HepG2 (cell line): ENCODE data around the gene PIK3C3. TPM values are rescaled to one million over a fixed set of nuclear protein-coding genes. Genes with fewer than 3 reads are reported as not detected.

ENCODE experiments used
- ATAC-seq: fragments of 200-7000 bp; cut with Tn5 transposase; 3 replicates; pipeline ENCODE4 v1.9.1; 2020; ENCODE audit warnings: mild to moderate bottlenecking, moderate library complexity
- BruUV-seq: library from RNA; stranded (reverse); fragments of 400-500 nt; replicated peaks from 2 replicates; lab custom pipeline; 2021; lab: Mats Ljungman, UMichigan
- CTCF ChIA-PET: fragments of 300-600 bp; formaldehyde crosslinking; extraction: SDS; loops from one replicate; lab custom pipeline; 2021; ENCODE audit warnings: low total read pairs, inconsistent platforms, low intra/inter-chr PET ratio; lab: Yijun Ruan, JAX
- POLR2A ChIA-PET: fragments of 350-600 bp; sonication (Branson Sonifier 250); formaldehyde crosslinking; loops from one replicate; lab custom pipeline; 2020; ENCODE audit warnings: antibody characterized with exemption, inconsistent platforms; lab: Yijun Ruan, JAX
- DNase-seq: peaks from one replicate; pipeline ENCODE4 v3.0.0-alpha.2; 2015; ENCODE audit warnings: low spot score
- FAIRE-seq: peaks from 3 replicates; lab custom pipeline; 2011; peaks lifted over from hg19 to GRCh38; lab: Jason Lieb, UNC
- H2AFZ ChIP-seq: one replicate; pipeline ENCODE4 v1.6.1; 2011; ENCODE audit warnings: low read length, inconsistent platforms
- H3K27ac ChIP-seq: fragments of 300-600 bp; 3 replicates; pipeline ENCODE4 v1.8.0; 2011; ENCODE audit warnings: mixed run types, mild to moderate bottlenecking, mixed read lengths, low read length, inconsistent platforms; ENCODE audit not compliant: insufficient read depth; ENCODE audit errors: extremely low read length
- H3K27me3 ChIP-seq, 2 experiments: fragments of 200-600 bp in 1 of 2; 2 replicates in 1 of 2; 3 replicates in 1 of 2; pipeline versions ENCODE4 v1.6.0 to v1.8.0; 2011; ENCODE audit warnings: low read length in 2 of 2, mild to moderate bottlenecking in 2 of 2, moderate library complexity in 2 of 2, inconsistent platforms in 1 of 2; ENCODE audit not compliant: insufficient read depth in 2 of 2, control insufficient read depth in 1 of 2
- H3K36me3 ChIP-seq, 2 experiments: fragments of 200-600 bp in 1 of 2; replicated peaks in 1 of 2; 2 replicates in 1 of 2; 3 replicates in 1 of 2; pipeline versions ENCODE4 v1.5.1 to v1.8.0; 2011; ENCODE audit warnings: low read length in 2 of 2, inconsistent platforms in 1 of 2; ENCODE audit not compliant: insufficient read depth in 2 of 2, control insufficient read depth in 1 of 2
- H3K4me1 ChIP-seq: 2 replicates; pipeline ENCODE4 v1.5.1; 2012; ENCODE audit warnings: low read length, inconsistent platforms; ENCODE audit not compliant: insufficient read depth
- H3K4me2 ChIP-seq: 2 replicates; pipeline ENCODE4 v1.6.0; 2011; ENCODE audit warnings: low read depth, low read length, inconsistent platforms
- H3K4me3 ChIP-seq, 3 experiments: fragments of 200-600 bp in 1 of 3; sonication (generic), shearing (Covaris generic) in 1 of 3; replicated peaks in 1 of 3; 2 replicates each; pipeline ENCODE4 v1.5.1; 2011 to 2016; ENCODE audit warnings: low read length in 3 of 3, inconsistent platforms in 2 of 3, low read depth in 2 of 3, mild to moderate bottlenecking in 2 of 3, control low read depth in 1 of 3, mixed read lengths in 1 of 3; ENCODE audit not compliant: insufficient read depth in 1 of 3
- H3K79me2 ChIP-seq: one replicate; pipeline ENCODE4 v1.6.1; 2011; ENCODE audit warnings: low read length, inconsistent platforms; ENCODE audit not compliant: insufficient read depth
- H3K9ac ChIP-seq: 2 replicates; pipeline ENCODE4 v1.6.0; 2011; ENCODE audit warnings: mild to moderate bottlenecking, low read depth, low read length, inconsistent platforms; ENCODE audit not compliant: insufficient read depth
- H3K9me3 ChIP-seq: 2 replicates; pipeline ENCODE4 v1.5.1; 2012; ENCODE audit warnings: mild to moderate bottlenecking, low read length
- H4K20me1 ChIP-seq: 2 replicates; pipeline ENCODE4 v1.6.0; 2011; ENCODE audit warnings: inconsistent platforms, mild to moderate bottlenecking, low read length, moderate library complexity; ENCODE audit not compliant: insufficient read depth
- ATF1 ChIP-seq: IDR thresholded peaks from 2 replicates; pipeline ENCODE4 v1.6.1; 2016; ENCODE audit warnings: mild to moderate bottlenecking, control low read depth
- DNMT1 ChIP-seq: sonication (generic); formaldehyde crosslinking; IDR thresholded peaks from 2 replicates; pipeline ENCODE4 v1.5.1; 2020; ENCODE audit warnings: mild to moderate bottlenecking, missing genetic modification reagents
- HHEX ChIP-seq: IDR thresholded peaks from 2 replicates; pipeline ENCODE4 v1.6.1; 2016; ENCODE audit warnings: control low read depth
- HOXA9 ChIP-seq: sonication (generic); formaldehyde crosslinking; IDR thresholded peaks from 2 replicates; pipeline ENCODE4 v1.8.1; 2022; ENCODE audit warnings: missing genetic modification reagents, mild to moderate bottlenecking, moderate library complexity, borderline replicate concordance
- JDP2 ChIP-seq: sonication (generic); formaldehyde crosslinking; IDR thresholded peaks from 2 replicates; pipeline ENCODE4 v1.8.1; 2022; ENCODE audit warnings: missing genetic modification reagents, borderline replicate concordance
- NPAS2 ChIP-seq: sonication (generic); formaldehyde crosslinking; IDR thresholded peaks from 2 replicates; pipeline ENCODE4 v1.8.0; 2022; ENCODE audit warnings: mild to moderate bottlenecking, missing genetic modification reagents, borderline replicate concordance
- NR3C1 ChIP-seq: sonication (generic); formaldehyde crosslinking; IDR thresholded peaks from 2 replicates; pipeline ENCODE4 v1.4.0; 2020; ENCODE audit warnings: missing genetic modification reagents
- POLR2AphosphoS5 ChIP-seq: IDR thresholded peaks from 2 replicates; pipeline ENCODE4 v1.6.1; 2012; ENCODE audit warnings: low read depth, low read length
- PTBP1 ChIP-seq: fragments of 200-400 bp; formaldehyde crosslinking; IDR thresholded peaks from 2 replicates; pipeline ENCODE4 v1.6.1; 2018; ENCODE audit warnings: low read length, low read depth; ENCODE audit not compliant: poor library complexity, severe bottlenecking
- SCMH1 ChIP-seq: sonication (generic); formaldehyde crosslinking; IDR thresholded peaks from 2 replicates; pipeline ENCODE4 v1.9.0; 2021; ENCODE audit warnings: missing genetic modification reagents, mild to moderate bottlenecking, borderline replicate concordance
- SOX6 ChIP-seq, 2 experiments: fragments of 450-650 bp in 1 of 2; sonication (generic) in 1 of 2; formaldehyde crosslinking in 1 of 2; IDR thresholded peaks; 2 replicates each; pipeline versions ENCODE4 v1.4.0 to v1.6.1; 2017 to 2020; ENCODE audit warnings: antibody characterized with exemption in 1 of 2, mild to moderate bottlenecking in 1 of 2, missing genetic modification reagents in 1 of 2
- SRSF1 ChIP-seq: fragments of 200-400 bp; formaldehyde crosslinking; optimal IDR thresholded peaks from 2 replicates; pipeline ENCODE3; 2017; ENCODE audit warnings: mild to moderate bottlenecking, low read depth, low read length, moderate library complexity
- ZBTB1 ChIP-seq: sonication (generic); formaldehyde crosslinking; IDR thresholded peaks from 2 replicates; pipeline ENCODE4 v1.4.0; 2020; ENCODE audit warnings: missing genetic modification reagents, borderline replicate concordance
- ZBTB38 ChIP-seq: sonication (generic); formaldehyde crosslinking; IDR thresholded peaks from 2 replicates; pipeline ENCODE4 v1.5.1; 2020; ENCODE audit warnings: mild to moderate bottlenecking, missing genetic modification reagents
- ZFP62 ChIP-seq: sonication (generic); formaldehyde crosslinking; IDR thresholded peaks from 2 replicates; pipeline ENCODE4 v1.4.0; 2020; ENCODE audit warnings: missing genetic modification reagents
- ZFYVE20 ChIP-seq: sonication (generic); formaldehyde crosslinking; IDR thresholded peaks from 2 replicates; pipeline ENCODE4 v1.8.0; 2023; ENCODE audit warnings: low read depth, mild to moderate bottlenecking, moderate library complexity, missing genetic modification reagents, borderline replicate concordance
- ZNF253 ChIP-seq: sonication (generic); formaldehyde crosslinking; IDR thresholded peaks from 2 replicates; pipeline ENCODE4 v1.8.0; 2022; ENCODE audit warnings: mild to moderate bottlenecking, missing genetic modification reagents, borderline replicate concordance
- ZNF260 ChIP-seq: sonication (generic); formaldehyde crosslinking; IDR thresholded peaks from 2 replicates; pipeline ENCODE4 v1.4.0; 2020; ENCODE audit warnings: missing genetic modification reagents, low read depth, mild to moderate bottlenecking, borderline replicate concordance
- ZNF747 ChIP-seq: sonication (generic); formaldehyde crosslinking; IDR thresholded peaks from 2 replicates; pipeline ENCODE4 v1.8.1; 2023; ENCODE audit warnings: missing genetic modification reagents, mild to moderate bottlenecking, borderline replicate concordance
- ZNF773 ChIP-seq: sonication (generic); formaldehyde crosslinking; IDR thresholded peaks from 2 replicates; pipeline ENCODE4 v1.4.0; 2020; ENCODE audit warnings: missing genetic modification reagents, borderline replicate concordance
- WGBS: methylation state at CpG from one replicate; pipeline ENCODE4 v1.1.6; 2017; ENCODE audit warnings: low lambda C conversion rate; 5-methylcytosine and 5-hydroxymethylcytosine counted together
- in situ Hi-C: cut with HindIII; loops from 2 replicates; pipeline ENCODE4 v1.10.0; 2017; ENCODE audit warnings: low pct_unique_long_range_greater_than_20kb; ENCODE audit not compliant: extremely low pct_ligation_motif_present
- intact Hi-C: fragments of 100-400 bp; cut with micrococcal nuclease; formaldehyde crosslinking; loops from one replicate; pipeline ENCODE4 v1.10.0; 2022; ENCODE audit not compliant: unreplicated experiment
- polyA plus RNA-seq, 8 experiments: library from polyadenylated mRNA; depleted of rRNA in 3 of 8; stranded (reverse) in 7 of 8; unstranded in 1 of 8; fragments of >200 nt; fragmentation: Illumina TruSeq in 4 of 8; extraction: Trizol in 4 of 8; gene quantifications; 2 replicates each; pipeline versions ENCODE4 v1.2.1 to v1.2.3, GENCODE V29; 2011 to 2016; ENCODE audit warnings: low read depth in 4 of 8, missing spikeins in 1 of 8, mixed read lengths in 1 of 8; ENCODE audit not compliant: insufficient read depth in 1 of 8
- total RNA-seq, 5 experiments: library from RNA; depleted of rRNA; stranded (reverse); fragments of >200 nt; fragmentation: Illumina TruSeq; extraction: Trizol; gene quantifications; 2 replicates each; pipeline ENCODE4 v1.2.3, GENCODE V29; 2016; ENCODE audit warnings: low read depth in 1 of 5
- TF ChIP-seq, protein P1 (sequence below): IDR thresholded peaks from 2 replicates; pipeline ENCODE4 v1.6.1; 2016; ENCODE audit warnings: control low read depth
- TF ChIP-seq, protein P2 (sequence below): sonication (generic); formaldehyde crosslinking; IDR thresholded peaks from 2 replicates; pipeline ENCODE4 v1.9.0; 2021; ENCODE audit warnings: missing genetic modification reagents, borderline replicate concordance
- TF ChIP-seq, protein P3 (sequence below): sonication (generic); formaldehyde crosslinking; IDR thresholded peaks from 2 replicates; pipeline ENCODE4 v1.4.0; 2020; ENCODE audit warnings: mild to moderate bottlenecking, missing genetic modification reagents

Gene PIK3C3
- total and polyA plus RNA-seq, 2 of the 13 experiments (the other 11 are each of a cell fraction or from before 2014, with no cell fraction given), result 42.8 to 46.4 TPM

DNA sequence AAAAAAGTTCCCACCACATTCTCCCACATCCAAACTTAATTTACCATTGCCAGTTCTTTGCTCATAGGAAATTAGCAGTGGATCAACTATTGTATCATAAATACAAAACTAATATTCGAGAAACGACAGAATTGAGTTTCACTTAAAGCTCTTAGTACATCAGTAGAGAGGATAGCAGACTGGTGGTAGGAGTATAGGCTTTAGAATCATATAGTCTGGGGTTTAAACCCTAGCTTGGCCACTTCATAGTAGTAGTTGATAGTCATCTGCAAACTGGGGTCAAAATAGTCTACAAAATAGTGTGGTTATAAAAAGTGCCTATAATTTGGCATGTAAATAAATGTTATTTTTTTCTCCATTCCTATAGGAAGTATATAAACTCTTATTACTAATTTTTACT is 30.9 kb downstream of the PIK3C3 start (continued):
- no peak for TF ChIP-seq ZBTB38 (CRISPR knock-in tag)
- TF ChIP-seq HHEX, result no peak
- no peak for TF ChIP-seq SRSF1
- no peak for TF ChIP-seq PTBP1

DNA sequence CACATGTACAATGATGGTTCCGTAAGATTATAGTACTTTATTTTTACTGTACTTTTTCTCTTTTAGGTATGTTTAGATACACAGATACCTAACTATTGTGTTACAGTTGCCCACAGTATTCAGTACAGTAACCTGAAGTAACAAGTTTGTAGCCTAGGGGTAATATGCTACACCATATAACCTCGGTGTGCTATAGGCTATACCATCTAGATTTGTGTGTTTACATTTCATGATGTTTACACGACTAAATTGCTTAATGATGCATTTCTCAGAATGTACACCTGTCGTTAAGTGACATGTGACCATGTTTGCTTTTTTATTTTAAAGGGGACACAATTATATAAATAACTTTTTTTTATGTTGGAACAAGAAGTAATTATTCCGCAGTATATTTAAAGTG is 34.5 kb downstream of the PIK3C3 start:
- FAIRE-seq (no peak), ATAC-seq (no peak), DNase-seq (no peak)
- Histone ChIP-seq H3K79me2 (no peaks in the 10 kb centered on the region), H4K20me1 (no peaks in the 10 kb centered on the region), H3K9me3 (no peaks in the 10 kb centered on the region), H3K36me3 (peaks cover 1 to 34% of the 10 kb centered on the region in 2 experiments; a peak in 4 of 5 replicates), H3K4me3 (no peak overlapping the region), H3K9ac (no peak overlapping the region), H2AFZ (no peak overlapping the region), H3K27ac (no peak overlapping the region), H3K4me2 (no peak overlapping the region), H3K27me3 (no peaks in the 10 kb centered on the region), H3K4me1 (no peaks in the 10 kb centered on the region)
- ChIA-PET CTCF (no interaction called here), POLR2A (no interaction called here)
- BruUV-seq, result no TSS peak
- in situ Hi-C loops (no loop called here), intact Hi-C loops (no loop called here)
- 82% methylated on average over 5 of the region's 5 CpGs for WGBS
- TF ChIP-seq ZNF260 (CRISPR knock-in tag), result no peak
- TF ChIP-seq NPAS2 (CRISPR knock-in tag), result no peak
- TF ChIP-seq, protein P1, sequence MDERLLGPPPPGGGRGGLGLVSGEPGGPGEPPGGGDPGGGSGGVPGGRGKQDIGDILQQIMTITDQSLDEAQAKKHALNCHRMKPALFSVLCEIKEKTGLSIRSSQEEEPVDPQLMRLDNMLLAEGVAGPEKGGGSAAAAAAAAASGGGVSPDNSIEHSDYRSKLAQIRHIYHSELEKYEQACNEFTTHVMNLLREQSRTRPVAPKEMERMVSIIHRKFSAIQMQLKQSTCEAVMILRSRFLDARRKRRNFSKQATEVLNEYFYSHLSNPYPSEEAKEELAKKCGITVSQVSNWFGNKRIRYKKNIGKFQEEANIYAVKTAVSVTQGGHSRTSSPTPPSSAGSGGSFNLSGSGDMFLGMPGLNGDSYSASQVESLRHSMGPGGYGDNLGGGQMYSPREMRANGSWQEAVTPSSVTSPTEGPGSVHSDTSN, result no peak
- no peak for TF ChIP-seq SOX6 (IDR thresholded peaks at IDR 0.05)
- TF ChIP-seq SOX6 (CRISPR knock-in tag; IDR thresholded peaks at IDR 0.05), result no peak
- TF ChIP-seq SCMH1 (CRISPR knock-in tag), result no peak
- TF ChIP-seq POLR2AphosphoS5, result no peak
- TF ChIP-seq DNMT1, result no peak
- TF ChIP-seq ATF1 (CRISPR knock-in tag), result no peak
- TF ChIP-seq ZFP62 (CRISPR knock-in tag), result no peak
- no peak for TF ChIP-seq ZBTB1 (CRISPR knock-in tag)
- no peak for TF ChIP-seq JDP2 (CRISPR knock-in tag)
- TF ChIP-seq, protein P2, sequence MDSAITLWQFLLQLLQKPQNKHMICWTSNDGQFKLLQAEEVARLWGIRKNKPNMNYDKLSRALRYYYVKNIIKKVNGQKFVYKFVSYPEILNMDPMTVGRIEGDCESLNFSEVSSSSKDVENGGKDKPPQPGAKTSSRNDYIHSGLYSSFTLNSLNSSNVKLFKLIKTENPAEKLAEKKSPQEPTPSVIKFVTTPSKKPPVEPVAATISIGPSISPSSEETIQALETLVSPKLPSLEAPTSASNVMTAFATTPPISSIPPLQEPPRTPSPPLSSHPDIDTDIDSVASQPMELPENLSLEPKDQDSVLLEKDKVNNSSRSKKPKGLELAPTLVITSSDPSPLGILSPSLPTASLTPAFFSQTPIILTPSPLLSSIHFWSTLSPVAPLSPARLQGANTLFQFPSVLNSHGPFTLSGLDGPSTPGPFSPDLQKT (CRISPR knock-in tag), result no peak
- TF ChIP-seq ZNF747 (CRISPR knock-in tag), result no peak
- TF ChIP-seq ZFYVE20 (CRISPR knock-in tag), result no peak
- TF ChIP-seq, protein P3, sequence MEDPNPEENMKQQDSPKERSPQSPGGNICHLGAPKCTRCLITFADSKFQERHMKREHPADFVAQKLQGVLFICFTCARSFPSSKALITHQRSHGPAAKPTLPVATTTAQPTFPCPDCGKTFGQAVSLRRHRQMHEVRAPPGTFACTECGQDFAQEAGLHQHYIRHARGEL (CRISPR knock-in tag), result no peak
- TF ChIP-seq ZNF253 (CRISPR knock-in tag), result no peak
- no peak for TF ChIP-seq NR3C1 (CRISPR knock-in tag)
- no peak for TF ChIP-seq ZNF773 (CRISPR knock-in tag)
- no peak for TF ChIP-seq HOXA9 (CRISPR knock-in tag)
